Measurements from ENCODE around the gene CDCP1. TPM values are rescaled to one million over a fixed set of nuclear protein-coding genes. Genes with fewer than 3 reads are reported as not detected.
A peak's percentile ranks its signal among the peaks of the same experiment; 100 is the strongest.

Gene CDCP1
- total and polyA plus RNA-seq, 2 experiments from 2014 or later = 0.12 TPM; not detected in 1

DNA sequence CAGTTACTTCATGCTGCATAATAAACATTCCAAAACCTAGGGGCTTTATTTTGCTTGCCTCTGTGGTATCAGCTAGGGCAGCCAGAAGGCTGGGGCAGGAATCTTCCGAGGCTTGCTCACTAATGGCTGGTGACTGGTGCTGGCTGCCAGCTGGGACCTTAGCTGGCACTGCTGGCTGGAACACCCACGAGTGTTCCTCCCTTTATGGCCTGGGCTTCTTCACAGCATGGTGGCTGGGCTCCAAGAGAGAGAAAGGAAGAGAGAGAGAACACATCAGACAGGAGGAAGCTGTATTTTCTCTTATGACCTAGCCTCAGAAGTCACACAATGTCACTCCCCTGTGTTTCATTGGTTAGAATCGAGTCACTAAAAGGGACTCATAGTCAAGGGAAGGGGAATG is 23.9 kb upstream of the CDCP1 start:
- H3K27ac ChIP-seq = no peak overlapping the region
- no peaks in the 10 kb centered on the region for H3K9me3 ChIP-seq (ENCODE audit: low read depth)
- H3K4me3 ChIP-seq = no peak overlapping the region
- H3K27me3 ChIP-seq = peaks cover 8% of the 10 kb centered on the region
- no peak for DNase-seq (ENCODE audit: low read depth in 1 of 2, low spot score in 1 of 2)
- H3K4me1 ChIP-seq (ENCODE audit: low read depth) = peaks cover 20% of the 10 kb centered on the region
- no peaks in the 10 kb centered on the region for H3K36me3 ChIP-seq
- TF ChIP-seq, protein P1, sequence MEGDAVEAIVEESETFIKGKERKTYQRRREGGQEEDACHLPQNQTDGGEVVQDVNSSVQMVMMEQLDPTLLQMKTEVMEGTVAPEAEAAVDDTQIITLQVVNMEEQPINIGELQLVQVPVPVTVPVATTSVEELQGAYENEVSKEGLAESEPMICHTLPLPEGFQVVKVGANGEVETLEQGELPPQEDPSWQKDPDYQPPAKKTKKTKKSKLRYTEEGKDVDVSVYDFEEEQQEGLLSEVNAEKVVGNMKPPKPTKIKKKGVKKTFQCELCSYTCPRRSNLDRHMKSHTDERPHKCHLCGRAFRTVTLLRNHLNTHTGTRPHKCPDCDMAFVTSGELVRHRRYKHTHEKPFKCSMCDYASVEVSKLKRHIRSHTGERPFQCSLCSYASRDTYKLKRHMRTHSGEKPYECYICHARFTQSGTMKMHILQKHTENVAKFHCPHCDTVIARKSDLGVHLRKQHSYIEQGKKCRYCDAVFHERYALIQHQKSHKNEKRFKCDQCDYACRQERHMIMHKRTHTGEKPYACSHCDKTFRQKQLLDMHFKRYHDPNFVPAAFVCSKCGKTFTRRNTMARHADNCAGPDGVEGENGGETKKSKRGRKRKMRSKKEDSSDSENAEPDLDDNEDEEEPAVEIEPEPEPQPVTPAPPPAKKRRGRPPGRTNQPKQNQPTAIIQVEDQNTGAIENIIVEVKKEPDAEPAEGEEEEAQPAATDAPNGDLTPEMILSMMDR (IDR thresholded peaks at IDR 0.05; ENCODE audit: low read depth, low read length) = no peak

DNA sequence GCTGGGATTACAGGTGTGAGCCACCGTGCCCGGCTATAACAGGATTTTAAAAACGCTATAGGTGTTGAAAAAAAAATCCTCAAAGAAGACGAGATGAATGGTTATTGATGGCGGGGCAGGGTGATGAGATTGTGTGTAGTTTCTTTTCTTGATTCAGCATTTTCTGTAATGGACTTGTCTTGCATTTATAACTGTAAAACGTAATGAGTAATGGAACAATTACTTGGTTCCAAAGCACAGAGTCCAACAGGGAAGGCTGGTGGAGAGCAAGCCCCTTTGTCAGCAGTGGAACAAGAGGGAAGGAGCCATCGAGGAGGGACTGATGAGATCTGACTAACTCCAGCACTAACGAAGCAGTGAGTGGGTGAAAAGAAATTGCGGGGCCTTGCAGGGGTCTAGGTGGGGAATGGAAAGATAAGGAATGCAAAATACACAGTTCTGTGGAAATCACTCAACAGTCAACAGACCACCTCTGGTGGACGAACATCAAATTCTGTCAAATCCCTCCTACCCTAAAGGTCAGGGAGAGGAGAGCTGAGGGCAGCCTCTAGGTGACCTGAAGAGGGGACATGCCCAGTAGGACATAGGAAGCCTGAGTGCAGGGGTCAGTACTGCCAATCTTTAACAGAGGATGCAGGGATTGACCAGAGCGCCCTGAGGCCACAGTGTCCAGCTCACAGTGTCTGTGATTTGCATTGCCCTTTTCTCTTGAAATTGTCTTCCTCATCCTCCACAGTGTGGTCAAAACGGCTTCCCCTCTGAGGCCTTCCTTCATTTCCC is 23.1 kb upstream of the CDCP1 start:
- Histone ChIP-seq H3K9me3 (ENCODE audit: low read depth) (no peaks in the 10 kb centered on the region), H3K36me3 (no peaks in the 10 kb centered on the region), H3K4me3 (no peak overlapping the region), H3K4me1 (ENCODE audit: low read depth) (peaks cover 13% of the 10 kb centered on the region), H3K27ac (no peak overlapping the region), H3K27me3 (peaks cover 8% of the 10 kb centered on the region)
- DNase-seq (ENCODE audit: low read depth in 1 of 2, low spot score in 1 of 2) = no peak
- TF ChIP-seq, protein P1 (IDR thresholded peaks at IDR 0.05; ENCODE audit: low read depth, low read length) = no peak

DNA sequence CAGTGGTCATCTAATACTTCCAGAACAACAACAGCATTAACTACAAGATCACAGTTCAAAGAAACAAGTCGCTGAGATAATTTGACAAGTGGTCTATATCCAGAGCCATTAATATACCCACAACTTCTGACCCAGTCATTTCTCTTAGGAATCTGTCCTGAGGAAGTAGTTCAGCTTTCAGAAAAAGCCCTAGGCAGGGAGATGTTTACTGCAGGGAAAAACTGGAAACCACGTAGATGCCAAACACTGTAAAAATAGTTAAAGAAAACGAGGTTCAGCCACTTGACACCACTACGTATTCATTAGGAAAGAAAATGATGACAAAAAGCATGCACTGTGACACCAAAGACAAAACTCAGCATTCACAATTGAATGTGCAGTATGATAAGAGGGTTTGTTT is 22.3 kb upstream of the CDCP1 start:
- H3K4me1 ChIP-seq (ENCODE audit: low read depth) = peaks cover 8% of the 10 kb centered on the region
- TF ChIP-seq, protein P1 (IDR thresholded peaks at IDR 0.05; ENCODE audit: low read depth, low read length) = no peak
- H3K36me3 ChIP-seq = no peaks in the 10 kb centered on the region
- H3K27me3 ChIP-seq = peaks cover 8% of the 10 kb centered on the region
- no peaks in the 10 kb centered on the region for H3K9me3 ChIP-seq (ENCODE audit: low read depth)
- H3K27ac ChIP-seq = no peak overlapping the region
- H3K4me3 ChIP-seq = no peak overlapping the region
- no peak for DNase-seq (ENCODE audit: low read depth in 1 of 2, low spot score in 1 of 2)

DNA sequence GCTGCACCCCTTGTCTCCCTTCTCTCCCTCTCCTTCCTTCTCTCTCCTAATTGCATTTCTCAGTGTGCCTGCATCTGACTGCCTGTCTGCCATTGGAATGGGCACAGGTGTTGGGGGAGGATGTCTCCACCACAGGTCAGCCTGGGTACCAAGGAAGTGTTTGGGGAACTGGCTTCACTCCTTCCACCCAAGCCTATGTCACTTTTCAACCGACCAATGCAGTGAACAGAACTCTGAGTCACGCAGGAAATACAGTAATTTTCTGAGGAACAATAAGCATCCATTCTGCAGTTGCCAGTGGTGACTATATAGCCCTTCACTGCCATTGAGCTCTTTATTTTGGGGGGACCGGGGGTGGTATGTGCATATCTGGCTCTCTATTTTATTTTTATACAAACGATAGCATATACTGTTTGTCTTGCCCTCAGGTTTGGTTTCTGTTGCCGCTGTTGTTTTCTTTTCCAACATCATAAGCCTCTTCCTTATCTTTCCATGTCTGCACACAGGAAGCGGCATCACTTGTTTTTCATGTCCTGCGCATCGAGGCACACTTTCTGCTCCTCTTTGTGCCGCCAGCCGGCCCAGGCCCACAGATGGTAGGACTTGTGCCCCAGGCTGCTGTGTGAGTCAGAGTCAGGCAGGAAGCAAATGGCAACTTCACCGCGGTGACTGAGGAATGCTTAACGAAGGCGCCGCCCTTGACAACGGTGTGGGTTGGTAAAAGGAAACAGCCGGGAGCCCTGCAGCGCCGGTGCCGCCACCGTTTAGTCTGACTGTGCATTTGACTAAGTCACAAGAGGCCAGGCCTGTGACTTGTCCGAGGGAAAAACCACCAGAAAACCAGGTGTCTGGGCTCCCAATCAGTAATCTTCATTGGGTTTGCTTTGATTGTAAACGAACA is 21.1 kb upstream of the CDCP1 start:
- Histone ChIP-seq H3K4me1 (ENCODE audit: low read depth) (peaks cover 8% of the 10 kb centered on the region), H3K27me3 (peaks cover 8% of the 10 kb centered on the region), H3K9me3 (ENCODE audit: low read depth) (no peaks in the 10 kb centered on the region), H3K27ac (no peak overlapping the region), H3K4me3 (no peak overlapping the region), H3K36me3 (no peaks in the 10 kb centered on the region)
- DNase-seq (ENCODE audit: low read depth in 1 of 2, low spot score in 1 of 2) = peak; percentile 84 to 87
- TF ChIP-seq, protein P1 (IDR thresholded peaks at IDR 0.05; ENCODE audit: low read depth, low read length) = no peak

DNA sequence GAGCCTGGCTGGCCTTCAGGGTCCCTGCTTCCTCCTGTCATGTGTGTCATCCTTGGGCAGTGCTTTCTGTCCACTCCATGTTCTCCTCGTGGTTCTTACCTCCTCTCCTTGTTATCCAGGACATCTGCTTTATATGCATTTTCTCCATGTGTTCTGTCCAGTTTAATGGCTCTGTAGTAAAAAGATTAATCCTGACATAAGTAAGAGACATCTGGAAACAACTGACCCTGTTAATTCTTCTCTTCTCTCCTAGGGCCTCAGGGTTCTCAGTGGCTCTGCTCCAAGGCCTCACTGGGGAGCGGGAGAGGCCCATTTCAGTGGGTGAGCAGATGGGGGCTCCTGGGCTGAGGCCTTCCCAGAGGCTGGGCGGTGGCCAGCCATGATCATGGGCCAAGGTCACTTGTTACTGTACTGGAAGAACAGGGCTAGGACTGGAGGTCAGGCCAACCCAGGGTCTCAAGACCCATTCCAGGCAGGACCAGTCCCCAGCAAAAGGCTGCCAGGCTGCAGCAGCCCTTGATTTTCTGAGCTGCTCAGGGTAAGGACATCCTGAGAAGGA is 20.2 kb upstream of the CDCP1 start:
- TF ChIP-seq, protein P1 (IDR thresholded peaks at IDR 0.05; ENCODE audit: low read depth, low read length) = no peak
- H3K9me3 ChIP-seq (ENCODE audit: low read depth) = no peaks in the 10 kb centered on the region
- H3K27ac ChIP-seq = no peak overlapping the region
- H3K27me3 ChIP-seq = peaks cover 8% of the 10 kb centered on the region
- H3K4me3 ChIP-seq = no peak overlapping the region
- H3K4me1 ChIP-seq (ENCODE audit: low read depth) = peaks cover 8% of the 10 kb centered on the region
- no peaks in the 10 kb centered on the region for H3K36me3 ChIP-seq
- no peak for DNase-seq (ENCODE audit: low read depth in 1 of 2, low spot score in 1 of 2)
